NCI-H1930 (cell line): ENCODE measurements around the gene FXR1.
"Not testable (repeated sequence)": the region's sequence is repeated elsewhere in the genome, so short reads cannot be mapped to it uniquely, and the experiment has no call there.

Source experiments
- DNase-seq, 2 experiments: peaks; one replicate each; lab custom pipeline; 2025; lab: John Stamatoyannopoulos, UW

FXR1 gene

DNA sequence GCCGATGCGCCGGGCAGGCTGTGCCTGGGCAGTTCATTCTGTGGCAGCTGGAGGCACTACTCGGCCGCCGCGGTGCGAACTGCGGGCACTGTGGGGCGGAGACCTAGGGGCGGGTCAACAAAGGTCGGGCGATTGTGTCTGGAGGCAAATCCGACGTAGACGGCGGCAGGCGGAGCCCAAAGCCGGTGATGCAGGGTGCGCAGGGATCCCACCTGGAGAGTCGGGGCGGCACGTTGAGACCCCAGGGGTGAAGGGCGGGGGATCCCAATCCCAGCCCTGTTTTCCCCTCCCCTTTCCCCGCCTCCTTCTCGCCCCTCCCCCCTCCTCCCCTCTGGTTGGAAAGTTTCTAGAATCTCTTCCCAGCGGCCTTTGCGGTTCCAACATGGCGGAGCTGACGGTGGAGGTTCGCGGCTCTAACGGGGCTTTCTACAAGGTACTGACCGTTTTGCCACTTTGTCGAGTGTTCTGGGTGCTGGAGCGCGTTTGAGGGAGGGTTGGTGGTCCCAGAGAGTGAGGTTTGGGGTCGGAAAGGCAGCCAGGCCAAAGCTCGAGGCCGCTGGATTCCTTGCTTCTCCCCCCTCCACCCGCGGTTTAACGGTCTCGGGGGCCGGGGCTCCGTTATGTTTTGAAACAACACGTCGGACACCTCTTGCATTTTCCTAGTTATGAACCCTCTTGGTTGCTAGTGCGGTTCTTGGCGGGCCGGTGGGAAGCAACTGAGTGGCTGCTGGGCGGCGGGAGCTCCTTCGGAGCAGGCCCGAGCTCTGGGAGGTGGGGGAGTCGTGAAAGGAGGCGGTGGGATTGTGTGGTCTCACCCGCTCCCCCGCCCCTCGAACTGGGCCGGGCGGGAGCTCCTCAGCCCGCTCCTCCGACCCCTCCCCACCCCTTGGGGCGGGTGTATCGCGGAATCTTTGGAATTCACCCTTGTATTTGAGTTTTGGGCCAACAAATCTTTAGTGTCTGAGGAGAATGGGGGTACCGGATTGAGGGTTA lies at the start of gene FXR1:
Gene FXR1, plus strand, starts transcription at position 367 of the 993 bp plus-strand sequence. Its CDS starts 16 bp downstream, at position 383.
- DNase-seq: peak; percentile 83 to 88

DNA sequence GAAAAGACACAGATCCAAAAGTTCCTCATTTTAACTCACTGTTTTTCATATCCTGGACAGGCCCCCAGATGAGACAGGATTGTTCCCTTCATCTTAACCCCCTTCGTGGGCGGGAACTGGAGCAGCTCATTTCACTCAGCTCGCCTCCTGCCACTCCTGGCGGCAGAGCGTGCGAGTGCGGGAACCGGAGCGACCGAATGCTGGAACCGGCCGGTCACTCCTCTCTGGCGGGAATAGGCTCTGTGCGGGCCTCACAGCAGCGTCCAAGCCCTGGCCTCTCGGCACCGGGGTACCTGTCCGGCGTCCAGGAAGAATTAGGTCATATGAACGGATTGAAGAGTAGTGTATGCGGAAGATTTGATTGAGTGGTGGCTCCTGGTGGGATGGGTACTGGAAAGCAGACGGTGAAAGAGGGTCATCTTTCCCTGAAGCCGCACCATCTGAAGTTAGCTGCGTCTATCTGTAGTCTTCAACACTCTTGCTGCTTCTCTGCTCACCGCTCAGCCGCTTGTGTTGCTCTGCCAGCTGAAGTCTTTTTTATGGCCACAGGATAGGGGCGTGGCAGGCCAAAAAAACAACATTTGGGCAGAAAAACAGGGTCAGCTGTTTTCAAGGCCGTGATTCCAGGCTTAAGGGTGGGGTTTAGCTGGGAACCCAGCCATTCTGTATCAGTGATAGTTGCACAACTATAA lies 42.3 kb upstream of the FXR1 start:
- DNase-seq: no peak

DNA sequence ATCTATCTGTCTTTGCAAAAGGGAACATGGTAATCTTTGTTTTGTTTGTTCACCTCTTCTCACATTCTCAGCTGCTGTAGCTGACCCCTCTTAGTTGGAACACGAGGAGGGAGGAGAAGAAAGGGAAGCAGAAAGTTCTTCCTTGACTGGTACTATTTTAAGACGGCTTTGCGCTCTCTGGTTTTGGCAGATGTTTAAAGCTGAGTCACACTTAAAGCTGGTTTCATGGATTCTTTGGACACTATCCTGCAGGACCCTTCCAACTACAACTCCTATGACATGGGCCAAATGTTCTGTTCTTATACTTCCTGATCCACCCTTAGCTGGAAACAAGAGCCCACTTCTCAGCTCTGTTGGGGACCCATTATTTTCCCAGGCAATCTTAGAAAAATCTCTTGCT lies 40.6 kb upstream of the FXR1 start:
- DNase-seq: no peak

DNA sequence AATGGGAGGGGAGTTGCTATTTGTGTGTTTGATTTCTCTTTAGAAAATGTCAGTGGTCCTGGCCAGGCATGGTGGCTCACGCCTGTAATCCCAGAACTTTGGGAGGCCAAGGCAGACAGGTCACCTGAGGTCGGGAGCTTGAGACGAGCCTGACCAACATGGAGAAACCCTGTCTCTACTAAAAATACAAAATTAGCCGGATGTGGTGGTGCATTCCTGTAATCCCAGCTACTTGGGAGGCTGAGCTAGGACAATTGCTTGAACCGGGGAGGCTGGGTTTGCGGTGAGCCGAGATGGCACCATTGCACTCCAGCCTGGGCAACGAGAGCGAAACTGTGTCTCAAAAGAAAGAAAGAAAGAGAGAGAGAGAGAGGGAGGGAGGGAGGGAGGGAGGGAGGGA lies 40.0 kb upstream of the FXR1 start:
- DNase-seq: not testable (repeated sequence)

DNA sequence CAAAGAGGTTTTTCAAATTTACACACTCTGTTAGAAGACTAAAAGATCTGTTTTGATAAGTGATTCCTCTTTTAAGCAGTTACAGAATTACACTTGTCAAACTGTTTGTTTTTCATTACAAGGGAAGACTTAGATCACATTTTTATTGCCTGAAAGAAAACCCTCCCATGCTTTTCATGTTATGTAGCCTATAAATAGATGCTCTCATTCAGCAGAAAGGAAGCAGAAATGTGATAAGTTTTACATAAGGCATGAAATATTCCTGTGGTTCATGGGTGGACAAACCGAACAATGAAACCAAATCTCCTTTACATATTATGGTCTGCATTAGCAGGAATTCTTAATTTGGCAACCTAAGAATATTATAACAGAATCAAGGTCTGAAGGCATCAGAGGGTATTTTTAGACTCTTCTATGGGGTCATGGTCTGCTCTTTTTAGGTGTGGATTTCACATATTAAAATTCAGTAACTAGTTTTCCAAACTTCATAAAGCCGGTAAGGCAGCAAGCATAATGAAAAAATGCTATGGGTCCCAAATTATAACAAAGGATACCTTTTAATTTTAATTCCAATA lies 37.3 kb upstream of the FXR1 start:
- no peak for DNase-seq

DNA sequence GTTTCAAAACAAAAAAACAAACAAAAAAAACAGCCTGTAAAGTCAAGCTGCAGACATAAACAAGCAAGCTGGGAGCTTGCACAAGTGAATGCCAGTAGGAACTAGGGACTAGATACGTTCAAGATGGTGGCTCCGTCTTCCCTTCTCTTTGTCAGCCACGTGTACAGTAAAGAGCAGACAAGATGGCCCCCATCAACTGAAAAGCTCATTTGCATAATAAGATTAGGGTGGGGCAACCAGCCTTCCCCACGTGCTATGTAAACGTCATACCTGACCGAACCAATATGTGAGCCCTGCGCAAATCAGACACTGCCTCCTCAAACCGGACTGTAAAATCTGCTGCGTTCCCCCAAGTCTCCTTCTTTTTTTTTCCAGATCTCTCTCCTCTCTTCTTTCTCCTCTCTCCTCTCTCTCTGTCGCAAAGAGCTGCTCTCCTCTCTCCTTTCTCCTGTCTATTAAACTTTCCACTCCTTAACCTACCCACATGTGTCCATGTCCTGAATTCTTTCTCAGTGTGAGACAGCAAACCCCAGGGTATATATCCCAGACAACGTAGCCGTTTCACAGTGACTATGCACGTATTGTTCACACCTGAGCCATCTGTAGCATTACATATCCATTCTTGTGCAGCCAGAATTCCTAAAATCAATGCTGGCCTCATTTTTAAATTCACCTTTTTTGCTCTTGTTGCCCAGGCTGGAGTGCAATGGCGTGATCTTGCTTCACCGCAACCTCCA lies 31.2 kb upstream of the FXR1 start:
- DNase-seq: no peak

DNA sequence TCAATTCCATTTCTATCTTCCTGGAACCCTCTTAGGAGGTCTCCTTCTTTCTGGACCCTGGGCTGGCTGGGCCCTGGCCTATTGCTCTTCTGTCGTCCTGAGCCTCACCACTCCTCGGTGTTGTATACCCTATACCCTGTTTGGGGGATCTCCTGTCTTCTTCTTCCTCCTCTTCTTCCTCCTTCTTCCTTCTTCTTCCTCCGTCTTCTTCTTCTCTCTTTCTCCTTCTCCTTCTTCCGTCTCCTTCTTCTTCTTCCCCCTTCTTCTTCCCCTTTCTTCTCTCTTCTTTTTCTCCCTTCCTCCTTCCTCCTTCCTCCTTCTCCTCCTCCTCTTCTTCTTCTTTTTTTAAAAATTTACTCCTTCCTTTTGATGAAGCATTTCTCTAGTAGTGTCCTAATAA lies 30.4 kb upstream of the FXR1 start:
- DNase-seq: no peak

DNA sequence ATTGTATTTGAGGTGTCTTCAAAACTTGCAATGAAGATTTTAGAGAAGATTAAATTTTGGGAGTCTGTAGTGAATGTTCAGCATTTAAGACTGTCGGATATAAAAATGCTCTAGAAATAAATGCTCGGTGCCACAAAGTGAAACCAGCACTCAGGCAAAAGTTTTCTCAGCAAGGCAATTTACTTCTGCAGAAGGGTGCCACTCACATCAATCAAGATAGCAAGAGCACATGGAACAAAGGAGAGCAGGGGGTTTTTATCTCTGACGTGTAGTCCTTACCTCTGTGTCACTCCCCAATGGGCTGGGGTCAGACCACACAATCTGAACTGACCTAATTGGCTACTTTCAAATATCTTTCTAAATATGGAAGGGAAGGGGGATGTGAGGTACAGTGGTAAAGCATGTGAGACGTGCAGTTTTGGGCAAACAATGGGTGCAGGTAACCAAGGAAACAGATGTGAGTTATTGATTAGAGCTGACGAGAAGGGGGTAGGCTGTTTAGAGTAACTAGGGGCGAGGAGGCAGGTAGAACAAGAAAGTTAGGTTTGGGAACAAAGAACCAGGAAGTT lies 23.4 kb upstream of the FXR1 start:
- no peak for DNase-seq

DNA sequence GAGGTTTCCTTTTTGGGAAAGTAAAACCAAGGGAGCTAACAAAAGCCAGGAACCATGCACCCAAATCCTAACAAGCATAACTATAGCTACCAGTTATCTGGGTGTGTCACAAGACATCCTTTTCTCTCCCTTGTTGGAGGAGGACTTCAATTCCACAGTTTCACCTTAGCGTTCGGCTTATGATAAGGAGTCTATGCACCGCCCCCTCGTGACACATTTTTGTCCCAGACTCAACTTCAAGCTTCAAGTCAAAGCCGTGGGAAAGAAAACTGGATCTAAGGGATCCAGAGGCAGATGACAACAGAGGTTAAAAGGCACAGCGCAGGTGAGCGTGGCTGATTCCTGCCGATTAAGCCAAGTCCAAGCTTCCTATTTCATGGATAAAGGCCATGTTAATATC lies 13.9 kb upstream of the FXR1 start:
- DNase-seq: no peak

DNA sequence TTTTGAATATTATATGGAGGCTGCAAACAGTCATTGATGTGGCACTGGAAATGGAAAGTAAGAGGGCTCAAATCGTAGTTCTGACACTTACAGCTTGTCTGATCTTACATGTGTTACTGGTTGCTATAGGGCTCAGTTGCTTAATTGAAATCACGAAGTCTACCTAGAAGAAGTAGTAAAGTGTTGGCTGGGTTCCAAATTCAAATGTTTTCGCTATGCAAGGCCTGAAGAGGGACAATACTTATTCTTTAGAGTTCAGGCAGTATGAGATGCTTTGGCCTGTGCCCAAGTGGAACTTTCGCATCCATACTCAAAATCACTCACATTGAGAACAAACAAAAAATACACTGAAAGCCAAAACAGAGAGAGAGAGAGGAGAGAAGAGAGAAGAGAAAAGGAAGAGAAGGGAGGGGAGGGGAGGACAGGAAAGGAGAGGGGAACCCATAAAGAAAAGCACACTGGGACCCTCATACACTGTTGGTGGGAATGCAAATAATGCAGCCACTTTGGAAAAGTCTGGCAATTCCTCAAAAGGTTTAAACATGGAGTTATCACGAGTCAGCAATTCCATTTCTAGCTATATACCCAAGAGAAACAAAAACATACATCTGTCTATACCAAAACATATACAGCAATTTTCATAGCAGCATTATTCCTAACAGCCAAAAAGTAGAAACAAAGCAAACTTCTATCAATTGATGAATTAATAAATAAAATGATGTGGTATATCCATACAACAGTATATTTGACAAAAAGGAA lies 2.9 kb upstream of the FXR1 start:
- DNase-seq: no peak

DNA sequence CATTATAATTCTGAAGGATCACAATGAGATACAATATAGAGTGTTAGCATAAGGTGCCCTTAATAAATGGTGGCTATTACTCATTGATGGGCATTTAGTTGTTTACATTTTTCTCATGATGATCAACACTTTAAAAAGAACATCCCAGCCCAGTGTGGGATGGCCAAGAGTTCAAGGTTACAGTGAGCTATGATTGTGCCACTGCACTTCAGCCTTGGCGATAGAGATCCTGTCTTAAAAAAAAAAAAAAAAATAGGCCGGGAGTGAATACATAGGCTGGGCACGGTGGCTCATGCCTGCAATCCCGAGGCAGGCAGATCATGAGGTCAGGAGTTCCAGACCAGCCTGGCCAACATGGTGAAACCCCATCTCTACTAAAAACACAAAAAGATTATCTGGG lies 1.6 kb upstream of the FXR1 start:
- no peak for DNase-seq

DNA sequence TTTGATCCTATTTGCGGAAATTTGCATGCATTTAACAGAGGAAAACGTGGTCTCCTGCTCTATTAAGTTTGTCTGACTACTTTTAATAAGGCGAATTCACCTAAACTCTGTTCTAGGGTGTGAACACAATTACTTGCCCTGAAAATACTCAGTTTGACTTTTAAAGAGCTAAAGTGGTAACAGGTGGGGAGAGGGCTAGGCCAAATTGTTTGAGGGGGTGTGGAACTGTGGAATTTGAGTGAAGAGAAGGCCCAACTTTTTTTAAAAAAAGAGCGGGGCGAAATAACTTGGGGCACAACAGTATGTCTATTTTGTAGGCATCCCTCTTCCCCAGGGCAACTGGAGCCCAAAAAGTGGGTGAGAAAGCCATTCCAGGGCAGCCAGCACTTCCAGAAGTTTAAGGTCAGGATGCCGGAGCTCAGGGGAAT lies 580 bp upstream of the FXR1 start:
- DNase-seq: no peak

DNA sequence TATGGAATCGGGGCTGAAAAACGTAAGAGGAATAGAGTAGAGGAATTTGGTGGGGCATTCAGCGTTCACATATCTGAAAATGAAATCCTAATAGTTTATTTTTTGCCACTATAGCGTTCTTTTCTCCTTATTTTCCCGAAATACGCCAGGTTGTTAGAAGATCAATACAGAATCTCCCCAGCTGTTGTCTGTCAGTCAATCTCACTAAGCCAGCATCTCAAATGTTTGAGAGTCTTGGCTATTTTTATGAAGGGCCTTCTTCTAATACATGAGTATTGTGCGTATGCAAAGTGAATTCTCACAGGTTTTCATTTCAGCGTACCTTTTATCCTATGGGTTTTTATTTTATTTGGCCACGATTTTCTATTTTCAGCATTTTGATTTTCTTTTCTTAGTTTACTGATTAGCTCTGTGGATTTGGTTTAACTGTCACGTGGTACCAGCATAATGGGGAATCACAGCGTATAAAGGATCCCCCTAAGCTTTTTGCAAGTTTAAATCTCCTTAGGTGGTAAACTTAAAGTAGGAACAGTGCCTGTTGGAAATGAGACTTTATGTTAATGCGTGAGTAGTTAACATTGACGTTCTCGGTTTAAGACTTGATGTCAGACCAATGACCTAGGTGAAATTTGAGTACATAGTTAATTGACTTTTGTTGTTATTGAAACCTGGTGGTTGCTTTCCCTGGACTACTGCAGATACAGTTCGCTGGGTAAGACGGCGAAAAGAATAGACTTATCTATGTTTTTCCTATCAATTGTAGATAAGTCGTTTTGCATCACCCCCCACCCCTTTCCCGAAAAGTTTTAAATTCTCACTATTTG lies 1.3 kb downstream of the FXR1 start:
- no peak for DNase-seq

DNA sequence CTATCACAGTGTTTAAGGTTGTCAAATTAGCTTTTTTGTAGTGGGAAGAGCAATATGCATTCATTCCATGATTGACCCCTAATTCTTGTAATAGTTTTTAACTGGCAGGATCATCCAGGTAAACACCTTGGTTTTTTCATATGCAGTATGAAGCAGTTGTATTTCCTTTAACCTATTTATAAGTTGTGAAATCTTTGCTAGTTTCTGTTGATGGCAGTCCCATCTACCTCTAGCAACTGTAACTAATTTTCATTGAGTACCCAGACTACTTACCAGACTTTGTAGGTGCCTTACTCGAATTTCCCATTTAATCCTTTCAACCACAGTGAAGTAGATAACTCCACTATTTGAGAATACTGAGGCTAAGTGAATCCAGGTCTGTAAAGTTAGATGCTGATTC lies 6.1 kb downstream of the FXR1 start:
- no peak for DNase-seq

DNA sequence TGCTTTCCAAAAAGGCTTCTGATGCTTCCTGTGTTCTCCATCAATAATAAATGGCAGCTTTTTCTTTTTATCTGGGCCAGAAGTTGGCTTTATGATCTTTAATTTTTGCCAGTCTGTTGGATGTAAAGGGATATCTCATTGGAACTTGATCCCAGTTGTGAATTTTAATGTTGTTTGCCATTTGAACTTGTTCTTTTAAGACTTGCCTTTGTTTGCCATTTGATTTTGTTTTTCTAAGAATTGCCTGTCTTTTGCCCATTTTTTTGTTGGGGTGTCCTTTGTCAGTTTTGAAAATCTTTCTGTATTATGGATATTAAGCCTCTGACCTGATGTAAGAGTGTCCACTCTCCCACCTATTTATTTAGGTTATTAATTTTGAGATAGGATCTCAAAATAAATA lies 9.8 kb downstream of the FXR1 start:
- no peak for DNase-seq

DNA sequence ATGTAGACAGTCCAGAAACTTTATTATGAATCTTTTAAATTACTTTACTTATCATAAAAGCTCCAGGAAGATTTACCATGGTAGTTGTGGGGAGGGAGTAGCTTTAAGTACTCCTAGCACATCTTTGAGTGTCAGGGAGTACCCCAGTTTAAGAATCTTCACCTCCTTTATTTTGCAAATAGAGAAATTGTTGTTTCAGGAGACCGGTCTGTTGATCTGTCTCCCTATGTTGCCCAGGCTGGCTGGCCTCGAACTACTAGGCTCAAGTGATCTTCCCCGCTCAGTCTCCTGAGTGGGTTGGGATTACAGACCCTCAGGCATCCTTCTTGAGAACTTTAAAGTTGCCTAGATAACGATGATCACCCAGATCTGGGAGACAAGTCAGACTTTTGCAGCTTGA lies 11.1 kb downstream of the FXR1 start:
- no peak for DNase-seq

DNA sequence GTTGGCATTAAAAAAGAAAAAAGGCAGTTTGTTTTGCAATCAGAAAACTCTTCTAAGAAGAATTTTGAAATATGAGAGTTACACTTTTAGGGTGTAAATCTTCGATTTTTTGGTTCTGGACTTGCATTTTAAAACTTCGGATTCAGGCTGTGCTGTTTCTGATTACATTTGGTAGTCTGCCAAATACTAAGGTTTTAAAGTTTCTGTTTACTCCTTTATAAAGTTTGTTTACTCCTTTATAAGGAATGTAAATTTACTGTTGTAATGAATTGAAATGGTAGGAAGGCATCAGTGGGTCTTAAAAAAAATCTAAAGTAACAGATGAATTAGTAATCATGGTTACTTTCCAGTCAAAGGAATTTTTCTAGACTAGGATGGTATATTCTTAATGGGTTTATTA lies 14.1 kb downstream of the FXR1 start:
- no peak for DNase-seq

DNA sequence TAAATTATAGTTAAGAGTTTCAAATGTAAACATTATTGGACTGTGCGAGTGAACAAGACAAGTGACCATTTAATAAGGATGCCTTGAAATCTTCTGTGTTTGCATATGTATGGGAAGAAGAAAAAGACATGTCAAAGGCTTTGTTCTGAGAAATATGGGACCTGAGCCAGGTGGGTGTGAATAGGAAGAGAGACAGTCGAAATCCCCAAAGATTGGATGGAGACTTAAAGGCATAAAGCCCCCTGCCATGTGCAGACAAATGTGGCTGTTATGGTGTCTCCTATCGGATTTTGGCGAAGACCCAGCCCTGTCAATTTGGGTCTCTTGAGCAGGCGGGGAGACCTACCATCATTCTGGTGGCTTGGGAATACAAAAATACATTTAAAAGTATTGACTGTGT lies 16.9 kb downstream of the FXR1 start:
- DNase-seq: no peak

DNA sequence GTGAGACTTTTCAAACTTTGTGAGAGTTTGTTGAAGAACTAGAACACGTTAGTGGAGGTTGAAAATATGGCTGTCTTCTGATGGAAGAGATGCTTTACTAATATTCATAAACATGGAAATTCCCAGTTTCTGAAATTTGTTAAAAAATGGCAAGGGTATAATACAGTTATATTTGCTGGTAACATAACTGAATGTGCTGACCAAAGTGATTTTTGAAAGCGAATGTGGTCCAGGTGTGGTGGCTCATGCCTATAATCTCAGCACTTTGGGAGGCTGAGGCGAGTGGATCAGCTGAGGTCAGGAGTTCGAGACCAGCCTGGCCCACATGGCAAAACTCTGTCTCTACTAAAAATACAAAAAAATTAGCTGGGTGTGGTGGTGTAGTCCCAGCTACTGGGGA lies 18.1 kb downstream of the FXR1 start:
- no peak for DNase-seq

DNA sequence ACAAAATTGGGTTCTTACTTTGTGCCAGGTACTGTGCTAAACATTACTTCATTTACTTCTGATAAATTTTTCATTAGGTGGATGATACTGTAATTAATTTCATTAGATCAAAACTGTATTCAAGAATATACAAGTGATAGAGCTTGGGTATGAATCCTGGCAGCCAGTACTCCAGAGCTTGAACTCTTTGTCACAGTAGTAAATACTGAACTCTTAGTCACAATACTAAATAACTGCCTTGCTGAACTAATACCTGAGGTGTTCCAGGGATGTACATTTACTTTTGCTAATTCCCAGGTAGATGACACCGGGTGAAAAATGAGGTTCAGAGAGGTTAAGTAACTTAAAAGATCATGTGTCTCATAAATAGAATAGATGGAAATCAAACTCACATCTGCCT lies 20.3 kb downstream of the FXR1 start:
- DNase-seq: no peak
